ENCODE data around the gene PTPRT. TPM values are rescaled to one million over a fixed set of nuclear protein-coding genes. Genes with fewer than 3 reads are reported as not detected.

PTPRT gene
- total and polyA plus RNA-seq, 2 experiments from 2014 or later, result not detected

DNA sequence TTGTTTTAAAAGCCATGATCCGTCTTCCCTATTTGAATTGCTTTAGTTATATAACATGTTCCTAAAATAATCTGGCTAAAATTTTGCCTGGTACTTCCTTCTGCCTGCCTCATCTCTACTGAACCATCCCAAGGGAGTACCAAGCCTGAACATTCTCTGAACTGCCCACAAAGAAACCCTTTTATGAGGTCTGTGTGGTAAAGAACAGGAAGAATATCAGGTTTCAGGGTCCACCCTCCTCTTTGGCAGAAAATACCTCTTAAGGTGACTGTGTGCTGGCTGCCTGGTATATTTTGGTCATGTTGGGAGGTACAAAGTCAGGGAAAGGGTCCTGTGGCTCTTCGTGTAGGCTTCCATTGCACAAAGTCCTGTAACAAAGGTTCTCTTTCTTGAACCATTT is 997.4 kb downstream of the PTPRT start:
- Mint-ChIP-seq H3K27me3 (ENCODE audit: insufficient read depth, low read depth, poor library complexity) (peaks cover 2% of the 10 kb centered on the region), H3K36me3 (ENCODE audit: low read depth) (peaks cover 24% of the 10 kb centered on the region), H3K27ac (no peak overlapping the region), H3K4me1 (no peaks in the 10 kb centered on the region), H3K4me3 (no peak overlapping the region), H3K9me3 (peaks cover 94% of the 10 kb centered on the region)
- ATAC-seq (no peak), DNase-seq (ENCODE audit: low spot score) (no peak)
- Histone ChIP-seq H3K9me2 (ENCODE audit: insufficient read depth) (no peaks in the 10 kb centered on the region), H3K27me3 (ENCODE audit: insufficient read depth) (no peaks in the 10 kb centered on the region), H3K27ac (ENCODE audit: low read depth) (no peak overlapping the region), H3K79me2 (replicated peaks; ENCODE audit: insufficient read depth) (no peaks in the 10 kb centered on the region), H3K4me2 (no peak overlapping the region), H3K4me3 (no peak overlapping the region), H2AFZ (no peak overlapping the region), H3F3A (replicated peaks; ENCODE audit: low read depth) (no peaks in the 10 kb centered on the region), H4K20me1 (replicated peaks; ENCODE audit: insufficient read depth) (no peaks in the 10 kb centered on the region), H3K36me3 (ENCODE audit: insufficient read depth) (0 out of 2 replicates have a peak, but pooled peaks cover 12% of the 10 kb centered on the region), H3K4me1 (ENCODE audit: insufficient read depth) (no peaks in the 10 kb centered on the region)
- TF ChIP-seq ZNF331 (CRISPR knock-in tag; IDR thresholded peaks at IDR 0.05; ENCODE audit: low read depth) (no peak), STAT1 (IDR thresholded peaks at IDR 0.05; ENCODE audit: unreplicated experiment) (no peak), CREB1 (CRISPR knock-in tag; IDR thresholded peaks at IDR 0.05; ENCODE audit: low read depth) (no peak), JUNB (IDR thresholded peaks at IDR 0.05; ENCODE audit: unreplicated experiment) (no peak), ZNF114 (CRISPR knock-in tag; IDR thresholded peaks at IDR 0.05) (no peak), NANOG (IDR thresholded peaks at IDR 0.05; ENCODE audit: borderline replicate concordance) (no peak), POLR2AphosphoS5 (IDR thresholded peaks at IDR 0.05; ENCODE audit: low read depth) (no peak), EZH2 (IDR thresholded peaks at IDR 0.05; ENCODE audit: low read depth, unreplicated experiment) (no peak), EZH2phosphoT487 (IDR thresholded peaks at IDR 0.05; ENCODE audit: unreplicated experiment) (no peak)
- TF ChIP-seq, protein P1, sequence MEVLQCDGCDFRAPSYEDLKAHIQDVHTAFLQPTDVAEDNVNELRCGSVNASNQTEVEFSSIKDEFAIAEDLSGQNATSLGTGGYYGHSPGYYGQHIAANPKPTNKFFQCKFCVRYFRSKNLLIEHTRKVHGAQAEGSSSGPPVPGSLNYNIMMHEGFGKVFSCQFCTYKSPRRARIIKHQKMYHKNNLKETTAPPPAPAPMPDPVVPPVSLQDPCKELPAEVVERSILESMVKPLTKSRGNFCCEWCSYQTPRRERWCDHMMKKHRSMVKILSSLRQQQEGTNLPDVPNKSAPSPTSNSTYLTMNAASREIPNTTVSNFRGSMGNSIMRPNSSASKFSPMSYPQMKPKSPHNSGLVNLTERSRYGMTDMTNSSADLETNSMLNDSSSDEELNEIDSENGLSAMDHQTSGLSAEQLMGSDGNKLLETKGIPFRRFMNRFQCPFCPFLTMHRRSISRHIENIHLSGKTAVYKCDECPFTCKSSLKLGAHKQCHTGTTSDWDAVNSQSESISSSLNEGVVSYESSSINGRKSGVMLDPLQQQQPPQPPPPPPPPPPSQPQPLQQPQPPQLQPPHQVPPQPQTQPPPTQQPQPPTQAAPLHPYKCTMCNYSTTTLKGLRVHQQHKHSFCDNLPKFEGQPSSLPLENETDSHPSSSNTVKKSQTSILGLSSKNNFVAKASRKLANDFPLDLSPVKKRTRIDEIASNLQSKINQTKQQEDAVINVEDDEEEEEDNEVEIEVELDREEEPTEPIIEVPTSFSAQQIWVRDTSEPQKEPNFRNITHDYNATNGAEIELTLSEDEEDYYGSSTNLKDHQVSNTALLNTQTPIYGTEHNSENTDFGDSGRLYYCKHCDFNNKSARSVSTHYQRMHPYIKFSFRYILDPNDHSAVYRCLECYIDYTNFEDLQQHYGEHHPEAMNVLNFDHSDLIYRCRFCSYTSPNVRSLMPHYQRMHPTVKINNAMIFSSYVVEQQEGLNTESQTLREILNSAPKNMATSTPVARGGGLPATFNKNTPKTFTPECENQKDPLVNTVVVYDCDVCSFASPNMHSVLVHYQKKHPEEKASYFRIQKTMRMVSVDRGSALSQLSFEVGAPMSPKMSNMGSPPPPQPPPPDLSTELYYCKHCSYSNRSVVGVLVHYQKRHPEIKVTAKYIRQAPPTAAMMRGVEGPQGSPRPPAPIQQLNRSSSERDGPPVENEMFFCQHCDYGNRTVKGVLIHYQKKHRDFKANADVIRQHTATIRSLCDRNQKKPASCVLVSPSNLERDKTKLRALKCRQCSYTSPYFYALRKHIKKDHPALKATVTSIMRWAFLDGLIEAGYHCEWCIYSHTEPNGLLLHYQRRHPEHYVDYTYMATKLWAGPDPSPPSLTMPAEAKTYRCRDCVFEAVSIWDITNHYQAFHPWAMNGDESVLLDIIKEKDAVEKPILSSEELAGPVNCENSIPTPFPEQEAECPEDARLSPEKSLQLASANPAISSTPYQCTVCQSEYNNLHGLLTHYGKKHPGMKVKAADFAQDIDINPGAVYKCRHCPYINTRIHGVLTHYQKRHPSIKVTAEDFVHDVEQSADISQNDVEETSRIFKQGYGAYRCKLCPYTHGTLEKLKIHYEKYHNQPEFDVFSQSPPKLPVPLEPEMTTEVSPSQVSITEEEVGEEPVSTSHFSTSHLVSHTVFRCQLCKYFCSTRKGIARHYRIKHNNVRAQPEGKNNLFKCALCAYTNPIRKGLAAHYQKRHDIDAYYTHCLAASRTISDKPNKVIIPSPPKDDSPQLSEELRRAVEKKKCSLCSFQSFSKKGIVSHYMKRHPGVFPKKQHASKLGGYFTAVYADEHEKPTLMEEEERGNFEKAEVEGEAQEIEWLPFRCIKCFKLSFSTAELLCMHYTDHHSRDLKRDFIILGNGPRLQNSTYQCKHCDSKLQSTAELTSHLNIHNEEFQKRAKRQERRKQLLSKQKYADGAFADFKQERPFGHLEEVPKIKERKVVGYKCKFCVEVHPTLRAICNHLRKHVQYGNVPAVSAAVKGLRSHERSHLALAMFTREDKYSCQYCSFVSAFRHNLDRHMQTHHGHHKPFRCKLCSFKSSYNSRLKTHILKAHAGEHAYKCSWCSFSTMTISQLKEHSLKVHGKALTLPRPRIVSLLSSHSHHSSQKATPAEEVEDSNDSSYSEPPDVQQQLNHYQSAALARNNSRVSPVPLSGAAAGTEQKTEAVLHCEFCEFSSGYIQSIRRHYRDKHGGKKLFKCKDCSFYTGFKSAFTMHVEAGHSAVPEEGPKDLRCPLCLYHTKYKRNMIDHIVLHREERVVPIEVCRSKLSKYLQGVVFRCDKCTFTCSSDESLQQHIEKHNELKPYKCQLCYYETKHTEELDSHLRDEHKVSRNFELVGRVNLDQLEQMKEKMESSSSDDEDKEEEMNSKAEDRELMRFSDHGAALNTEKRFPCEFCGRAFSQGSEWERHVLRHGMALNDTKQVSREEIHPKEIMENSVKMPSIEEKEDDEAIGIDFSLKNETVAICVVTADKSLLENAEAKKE (CRISPR knock-in tag; IDR thresholded peaks at IDR 0.05), result no peak
- TF ChIP-seq, protein P2, sequence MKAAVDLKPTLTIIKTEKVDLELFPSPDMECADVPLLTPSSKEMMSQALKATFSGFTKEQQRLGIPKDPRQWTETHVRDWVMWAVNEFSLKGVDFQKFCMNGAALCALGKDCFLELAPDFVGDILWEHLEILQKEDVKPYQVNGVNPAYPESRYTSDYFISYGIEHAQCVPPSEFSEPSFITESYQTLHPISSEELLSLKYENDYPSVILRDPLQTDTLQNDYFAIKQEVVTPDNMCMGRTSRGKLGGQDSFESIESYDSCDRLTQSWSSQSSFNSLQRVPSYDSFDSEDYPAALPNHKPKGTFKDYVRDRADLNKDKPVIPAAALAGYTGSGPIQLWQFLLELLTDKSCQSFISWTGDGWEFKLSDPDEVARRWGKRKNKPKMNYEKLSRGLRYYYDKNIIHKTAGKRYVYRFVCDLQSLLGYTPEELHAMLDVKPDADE (IDR thresholded peaks at IDR 0.05), result no peak
- TF ChIP-seq, protein P3, sequence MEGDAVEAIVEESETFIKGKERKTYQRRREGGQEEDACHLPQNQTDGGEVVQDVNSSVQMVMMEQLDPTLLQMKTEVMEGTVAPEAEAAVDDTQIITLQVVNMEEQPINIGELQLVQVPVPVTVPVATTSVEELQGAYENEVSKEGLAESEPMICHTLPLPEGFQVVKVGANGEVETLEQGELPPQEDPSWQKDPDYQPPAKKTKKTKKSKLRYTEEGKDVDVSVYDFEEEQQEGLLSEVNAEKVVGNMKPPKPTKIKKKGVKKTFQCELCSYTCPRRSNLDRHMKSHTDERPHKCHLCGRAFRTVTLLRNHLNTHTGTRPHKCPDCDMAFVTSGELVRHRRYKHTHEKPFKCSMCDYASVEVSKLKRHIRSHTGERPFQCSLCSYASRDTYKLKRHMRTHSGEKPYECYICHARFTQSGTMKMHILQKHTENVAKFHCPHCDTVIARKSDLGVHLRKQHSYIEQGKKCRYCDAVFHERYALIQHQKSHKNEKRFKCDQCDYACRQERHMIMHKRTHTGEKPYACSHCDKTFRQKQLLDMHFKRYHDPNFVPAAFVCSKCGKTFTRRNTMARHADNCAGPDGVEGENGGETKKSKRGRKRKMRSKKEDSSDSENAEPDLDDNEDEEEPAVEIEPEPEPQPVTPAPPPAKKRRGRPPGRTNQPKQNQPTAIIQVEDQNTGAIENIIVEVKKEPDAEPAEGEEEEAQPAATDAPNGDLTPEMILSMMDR (conservative IDR thresholded peaks at IDR 0.05; ENCODE audit: low read depth in 2 of 2), result no peak
- TF ChIP-seq, protein P4, sequence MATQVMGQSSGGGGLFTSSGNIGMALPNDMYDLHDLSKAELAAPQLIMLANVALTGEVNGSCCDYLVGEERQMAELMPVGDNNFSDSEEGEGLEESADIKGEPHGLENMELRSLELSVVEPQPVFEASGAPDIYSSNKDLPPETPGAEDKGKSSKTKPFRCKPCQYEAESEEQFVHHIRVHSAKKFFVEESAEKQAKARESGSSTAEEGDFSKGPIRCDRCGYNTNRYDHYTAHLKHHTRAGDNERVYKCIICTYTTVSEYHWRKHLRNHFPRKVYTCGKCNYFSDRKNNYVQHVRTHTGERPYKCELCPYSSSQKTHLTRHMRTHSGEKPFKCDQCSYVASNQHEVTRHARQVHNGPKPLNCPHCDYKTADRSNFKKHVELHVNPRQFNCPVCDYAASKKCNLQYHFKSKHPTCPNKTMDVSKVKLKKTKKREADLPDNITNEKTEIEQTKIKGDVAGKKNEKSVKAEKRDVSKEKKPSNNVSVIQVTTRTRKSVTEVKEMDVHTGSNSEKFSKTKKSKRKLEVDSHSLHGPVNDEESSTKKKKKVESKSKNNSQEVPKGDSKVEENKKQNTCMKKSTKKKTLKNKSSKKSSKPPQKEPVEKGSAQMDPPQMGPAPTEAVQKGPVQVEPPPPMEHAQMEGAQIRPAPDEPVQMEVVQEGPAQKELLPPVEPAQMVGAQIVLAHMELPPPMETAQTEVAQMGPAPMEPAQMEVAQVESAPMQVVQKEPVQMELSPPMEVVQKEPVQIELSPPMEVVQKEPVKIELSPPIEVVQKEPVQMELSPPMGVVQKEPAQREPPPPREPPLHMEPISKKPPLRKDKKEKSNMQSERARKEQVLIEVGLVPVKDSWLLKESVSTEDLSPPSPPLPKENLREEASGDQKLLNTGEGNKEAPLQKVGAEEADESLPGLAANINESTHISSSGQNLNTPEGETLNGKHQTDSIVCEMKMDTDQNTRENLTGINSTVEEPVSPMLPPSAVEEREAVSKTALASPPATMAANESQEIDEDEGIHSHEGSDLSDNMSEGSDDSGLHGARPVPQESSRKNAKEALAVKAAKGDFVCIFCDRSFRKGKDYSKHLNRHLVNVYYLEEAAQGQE (IDR thresholded peaks at IDR 0.05; ENCODE audit: unreplicated experiment), result no peak
